Choroid plexus epithelial cell (primary cell): ENCODE results near the gene MMRN1.
A peak's percentile ranks its signal among the peaks of the same experiment; 100 is the strongest.

ENCODE experiments used
- DNase-seq: peaks from one replicate; pipeline ENCODE4 v3.0.0-alpha.2; 2010; ENCODE audit warnings: low read depth
- H3K4me3 ChIP-seq: 2 replicates; pipeline ENCODE4 v1.5.1; 2011; ENCODE audit warnings: low read depth, mild to moderate bottlenecking, control low read depth, low read length, moderate library complexity
- TF ChIP-seq, protein P1 (sequence below): conservative IDR thresholded peaks from 2 replicates; pipeline ENCODE4 v1.5.1; 2011; ENCODE audit warnings: low read depth, mild to moderate bottlenecking, control low read depth, inconsistent platforms, low read length, moderate library complexity

MMRN1 gene

DNA sequence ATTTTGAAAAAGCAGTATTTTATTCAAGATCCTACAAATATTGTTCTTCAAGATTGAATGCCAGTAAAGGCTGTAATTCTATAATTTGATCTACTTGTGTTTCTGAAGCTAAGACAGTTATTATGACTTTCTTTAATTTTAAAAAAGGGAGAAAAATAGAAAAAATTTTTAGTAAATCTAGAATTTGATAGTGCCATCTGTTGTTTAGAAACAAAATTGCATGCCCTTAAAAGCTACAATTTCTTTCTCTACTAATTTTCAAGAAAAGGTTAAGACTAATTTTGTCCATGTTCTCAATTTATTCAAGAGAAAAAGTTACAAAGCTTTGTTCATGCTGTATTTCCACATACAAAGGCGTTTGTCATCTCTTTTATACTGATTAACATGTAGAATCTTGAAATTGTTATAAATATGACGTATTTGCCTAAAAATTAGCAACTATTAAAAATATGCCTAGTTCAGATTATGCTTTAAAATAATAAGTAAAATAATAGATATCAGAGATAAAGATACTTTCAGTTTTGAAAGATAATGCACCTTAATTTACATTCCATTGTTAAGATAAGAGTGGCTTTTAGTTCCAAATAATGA is 25.6 kb upstream of the MMRN1 start:
- DNase-seq: peak; percentile 28
- H3K4me3 ChIP-seq: no peak overlapping the region
- TF ChIP-seq, protein P1, sequence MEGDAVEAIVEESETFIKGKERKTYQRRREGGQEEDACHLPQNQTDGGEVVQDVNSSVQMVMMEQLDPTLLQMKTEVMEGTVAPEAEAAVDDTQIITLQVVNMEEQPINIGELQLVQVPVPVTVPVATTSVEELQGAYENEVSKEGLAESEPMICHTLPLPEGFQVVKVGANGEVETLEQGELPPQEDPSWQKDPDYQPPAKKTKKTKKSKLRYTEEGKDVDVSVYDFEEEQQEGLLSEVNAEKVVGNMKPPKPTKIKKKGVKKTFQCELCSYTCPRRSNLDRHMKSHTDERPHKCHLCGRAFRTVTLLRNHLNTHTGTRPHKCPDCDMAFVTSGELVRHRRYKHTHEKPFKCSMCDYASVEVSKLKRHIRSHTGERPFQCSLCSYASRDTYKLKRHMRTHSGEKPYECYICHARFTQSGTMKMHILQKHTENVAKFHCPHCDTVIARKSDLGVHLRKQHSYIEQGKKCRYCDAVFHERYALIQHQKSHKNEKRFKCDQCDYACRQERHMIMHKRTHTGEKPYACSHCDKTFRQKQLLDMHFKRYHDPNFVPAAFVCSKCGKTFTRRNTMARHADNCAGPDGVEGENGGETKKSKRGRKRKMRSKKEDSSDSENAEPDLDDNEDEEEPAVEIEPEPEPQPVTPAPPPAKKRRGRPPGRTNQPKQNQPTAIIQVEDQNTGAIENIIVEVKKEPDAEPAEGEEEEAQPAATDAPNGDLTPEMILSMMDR: peak; percentile 56

DNA sequence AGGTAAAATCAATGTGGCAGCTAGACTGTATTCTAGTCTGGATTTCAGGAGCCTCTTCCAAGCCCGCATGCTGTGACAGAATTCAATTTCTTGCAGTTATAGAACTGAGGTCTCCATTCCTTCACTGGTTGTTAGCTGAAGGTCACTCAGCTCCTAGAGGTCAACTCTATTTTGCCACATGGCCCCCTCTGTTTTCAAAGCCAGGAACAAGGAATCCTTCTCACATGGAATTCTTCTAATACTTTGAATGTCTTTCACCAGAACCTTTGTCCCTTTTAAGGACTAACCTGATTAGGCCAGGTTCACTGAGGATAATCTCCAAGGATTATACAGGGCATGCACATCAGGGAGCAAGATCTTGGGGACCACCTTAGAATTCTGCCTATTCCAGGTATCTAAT is 23.4 kb upstream of the MMRN1 start:
- DNase-seq: no peak
- TF ChIP-seq, protein P1: no peak
- H3K4me3 ChIP-seq: no peak overlapping the region

DNA sequence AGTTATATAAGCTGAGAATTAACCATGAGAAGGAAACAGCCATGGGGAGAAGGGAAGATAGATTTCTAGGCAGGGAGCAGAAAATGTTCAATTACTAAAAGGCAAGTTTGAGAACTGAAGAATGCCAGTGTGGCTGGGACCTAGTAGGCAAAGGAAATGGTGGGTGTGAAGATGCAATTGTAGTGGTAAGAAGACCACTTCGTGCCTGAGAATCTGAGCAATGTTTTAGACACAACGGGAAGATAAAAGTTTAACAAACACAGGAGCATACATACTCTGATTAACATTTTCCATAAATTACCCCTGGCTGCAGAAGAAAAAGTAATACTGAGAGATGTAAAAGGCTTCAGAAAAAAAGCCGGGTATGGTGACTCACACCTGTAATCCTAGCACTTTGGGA is 18.1 kb upstream of the MMRN1 start:
- H3K4me3 ChIP-seq: no peak overlapping the region
- DNase-seq: no peak
- TF ChIP-seq, protein P1: no peak

DNA sequence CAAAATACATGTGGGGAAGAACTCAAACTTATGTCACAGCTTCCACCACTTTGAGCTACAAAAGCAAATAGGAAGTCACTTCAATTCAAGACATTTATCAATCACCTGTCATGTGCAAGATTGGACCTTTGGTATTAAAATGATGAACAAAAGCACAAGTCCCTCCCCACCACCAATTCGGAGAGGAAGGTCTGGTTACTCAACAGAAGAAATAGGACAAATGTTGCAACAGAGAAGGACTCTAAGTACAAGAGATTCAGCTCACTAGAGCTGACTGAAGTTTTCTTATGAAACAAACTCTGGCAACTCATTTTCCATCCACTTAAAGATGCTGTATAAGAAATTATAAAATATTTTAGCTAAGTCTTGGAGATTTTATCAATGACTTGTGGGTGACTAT is 16.0 kb upstream of the MMRN1 start:
- TF ChIP-seq, protein P1: no peak
- no peak overlapping the region for H3K4me3 ChIP-seq
- DNase-seq: peak; percentile 4

DNA sequence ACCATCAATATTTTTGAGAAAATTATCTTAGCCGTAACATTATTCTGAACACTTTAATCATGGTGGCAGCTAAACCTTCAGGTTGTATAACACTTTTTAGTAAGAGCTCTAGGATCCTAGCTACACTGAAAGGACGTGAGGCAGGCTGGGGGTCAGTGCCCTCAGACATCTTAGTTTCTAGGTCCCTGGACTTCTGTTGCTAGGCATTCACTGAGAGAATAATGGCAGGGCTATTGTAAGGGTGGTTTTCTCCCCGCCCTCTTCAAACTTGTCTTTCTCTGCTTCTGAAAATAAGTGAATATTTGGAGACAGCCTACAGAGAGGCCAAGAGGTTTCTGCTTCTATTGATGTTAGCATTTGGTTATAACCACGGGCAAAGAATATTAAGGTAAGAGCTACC is 15.4 kb upstream of the MMRN1 start:
- H3K4me3 ChIP-seq: no peak overlapping the region
- TF ChIP-seq, protein P1: no peak
- no peak for DNase-seq

DNA sequence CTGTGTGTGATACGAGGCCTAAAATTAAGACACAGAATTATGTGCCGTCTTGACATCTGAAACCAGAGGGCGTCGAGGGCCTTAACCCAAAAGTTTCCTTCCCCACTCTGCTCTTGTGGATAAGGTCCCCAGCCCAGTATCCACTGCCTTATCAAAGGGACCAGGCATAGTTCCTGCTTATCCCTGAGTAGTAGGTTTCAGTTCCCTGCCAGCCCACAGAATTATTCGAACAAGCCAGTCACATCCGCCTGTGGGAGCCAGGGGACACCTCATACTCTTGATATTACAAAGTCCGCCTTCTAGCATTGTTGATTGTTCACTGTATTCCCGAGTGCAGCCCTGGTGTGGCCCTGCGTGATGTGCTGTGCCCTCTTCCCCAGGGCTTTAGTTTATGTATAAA is 5.4 kb upstream of the MMRN1 start:
- H3K4me3 ChIP-seq: no peak overlapping the region
- DNase-seq: no peak
- TF ChIP-seq, protein P1: no peak

DNA sequence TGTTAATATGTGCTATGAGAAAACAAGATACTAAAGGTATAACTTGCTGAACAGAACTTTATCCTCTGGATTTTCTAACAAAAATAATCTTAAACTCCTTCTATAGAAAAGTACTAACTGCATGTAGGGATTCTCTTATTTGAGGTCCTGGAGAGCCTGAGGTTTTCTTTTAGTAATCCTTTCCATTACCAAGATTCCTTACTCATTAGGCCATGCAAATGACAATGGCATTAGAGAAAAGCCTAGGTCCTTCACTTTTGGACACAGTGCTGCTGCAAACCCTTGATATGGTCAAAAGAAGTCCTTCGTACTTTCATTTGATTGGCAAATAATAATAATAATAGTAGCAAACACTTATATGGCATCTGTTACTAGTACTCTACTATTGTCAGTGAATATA is 3.2 kb downstream of the MMRN1 start:
- H3K4me3 ChIP-seq: no peak overlapping the region
- TF ChIP-seq, protein P1: no peak
- DNase-seq: no peak
